GM04503 (cell line): ENCODE measurements around the gene LHFPL3.
"Not testable (repeated sequence)": the region's sequence is repeated elsewhere in the genome, so short reads cannot be mapped to it uniquely, and the experiment has no call there.

ENCODE experiments used
- DNase-seq: peaks from one replicate; pipeline ENCODE4 v3.0.0-alpha.2; 2012; ENCODE audit warnings: low read depth

LHFPL3 gene

GRCh38 chr7:104482362-104483037 lies 154.1 kb downstream of the LHFPL3 start:
- no peak for DNase-seq

GRCh38 chr7:104486931-104487330 lies 158.5 kb downstream of the LHFPL3 start:
- no peak for DNase-seq

- DNase-seq = no peak
Measured at GRCh38 chr7:104487642-104488041, 159.2 kb downstream of the LHFPL3 start.

- no peak for DNase-seq
Measured at GRCh38 chr7:104497379-104497967, 169.1 kb downstream of the LHFPL3 start.

GRCh38 chr7:104499975-104500374 lies 171.6 kb downstream of the LHFPL3 start:
- DNase-seq = no peak

GRCh38 chr7:104509874-104510273 lies 181.5 kb downstream of the LHFPL3 start:
- no peak for DNase-seq

- no peak for DNase-seq
Measured at GRCh38 chr7:104524853-104525252, 196.4 kb downstream of the LHFPL3 start.

- DNase-seq = no peak
Measured at GRCh38 chr7:104528142-104528541, 199.7 kb downstream of the LHFPL3 start.

- DNase-seq = no peak
Measured at GRCh38 chr7:104529567-104529966, 201.2 kb downstream of the LHFPL3 start.

GRCh38 chr7:104530251-104530650 lies 201.8 kb downstream of the LHFPL3 start:
- no peak for DNase-seq

- no peak for DNase-seq
Measured at GRCh38 chr7:104534149-104534548, 205.7 kb downstream of the LHFPL3 start.

- no peak for DNase-seq
Measured at GRCh38 chr7:104535841-104536240, 207.4 kb downstream of the LHFPL3 start.

- DNase-seq = no peak
Measured at GRCh38 chr7:104536956-104537355, 208.6 kb downstream of the LHFPL3 start.

- no peak for DNase-seq
Measured at GRCh38 chr7:104538152-104538551, 209.7 kb downstream of the LHFPL3 start.

GRCh38 chr7:104541897-104542296 lies 213.5 kb downstream of the LHFPL3 start:
- DNase-seq = no peak

- no peak for DNase-seq
Measured at GRCh38 chr7:104548861-104549260, 220.5 kb downstream of the LHFPL3 start.

GRCh38 chr7:104550362-104550761 lies 222.0 kb downstream of the LHFPL3 start:
- DNase-seq = no peak

GRCh38 chr7:104551226-104551625 lies 222.8 kb downstream of the LHFPL3 start:
- DNase-seq = no peak

- no peak for DNase-seq
Measured at GRCh38 chr7:104552102-104552501, 223.7 kb downstream of the LHFPL3 start.

- no peak for DNase-seq
Measured at GRCh38 chr7:104553074-104553473, 224.7 kb downstream of the LHFPL3 start.

GRCh38 chr7:104563350-104563901 lies 235.0 kb downstream of the LHFPL3 start:
- DNase-seq = not testable (repeated sequence)

- DNase-seq = no peak
Measured at GRCh38 chr7:104569751-104570150, 241.3 kb downstream of the LHFPL3 start.

- DNase-seq = no peak
Measured at GRCh38 chr7:104572554-104572953, 244.2 kb downstream of the LHFPL3 start.

GRCh38 chr7:104584620-104585019 lies 256.2 kb downstream of the LHFPL3 start:
- no peak for DNase-seq
